Left ventricle myocardium inferior (tissue), 1 donor: ENCODE data around the gene SLC38A10. TPM values are rescaled to one million over a fixed set of nuclear protein-coding genes. Genes with fewer than 3 reads are reported as not detected.

Experiments used
- DNase-seq: peaks from one replicate; pipeline ENCODE4 v3.0.0-alpha.2; 2020
- H3K27ac ChIP-seq: fragments of 200-600 bp; replicated peaks from 2 replicates; pipeline ENCODE4 v1.8.0; 2021
- H3K27me3 ChIP-seq: fragments of 200-600 bp; 2 replicates; pipeline ENCODE4 v1.8.0; 2021; ENCODE audit warnings: low read depth
- H3K36me3 ChIP-seq: fragments of 200-600 bp; 2 replicates; pipeline ENCODE4 v1.8.0; 2021
- H3K4me1 ChIP-seq: fragments of 200-600 bp; 2 replicates; pipeline ENCODE4 v1.8.0; 2021
- H3K4me3 ChIP-seq: fragments of 200-600 bp; 2 replicates; pipeline ENCODE4 v1.8.0; 2021; ENCODE audit warnings: mild to moderate bottlenecking, moderate library complexity
- H3K9me3 ChIP-seq: fragments of 200-600 bp; replicated peaks from 2 replicates; pipeline ENCODE4 v1.8.0; 2021
- intact Hi-C: fragments of 100-400 bp; cut with micrococcal nuclease; formaldehyde crosslinking; loops from one replicate; pipeline ENCODE4 v1.11.0; 2022
- total RNA-seq: library from RNA; stranded (reverse); fragmentation: NEBNext Ultra II Directional; extraction: Animal tissue kit (Norgen Biotek cat#: 25700); gene quantifications from one replicate; pipeline ENCODE4 v1.2.1, GENCODE V29; 2021
- TF ChIP-seq, protein P1 (sequence below): fragments of 200-600 bp; IDR thresholded peaks from 2 replicates; pipeline ENCODE4 v1.8.0; 2021; ENCODE audit warnings: antibody characterized with exemption, mild to moderate bottlenecking, borderline replicate concordance
- donor health status: DM: no; HTN: yes; CAD: no; lungs with severe emphysema.

SLC38A10 gene
- total RNA-seq, 1 donor from 2014 or later = 50.1 TPM

DNA sequence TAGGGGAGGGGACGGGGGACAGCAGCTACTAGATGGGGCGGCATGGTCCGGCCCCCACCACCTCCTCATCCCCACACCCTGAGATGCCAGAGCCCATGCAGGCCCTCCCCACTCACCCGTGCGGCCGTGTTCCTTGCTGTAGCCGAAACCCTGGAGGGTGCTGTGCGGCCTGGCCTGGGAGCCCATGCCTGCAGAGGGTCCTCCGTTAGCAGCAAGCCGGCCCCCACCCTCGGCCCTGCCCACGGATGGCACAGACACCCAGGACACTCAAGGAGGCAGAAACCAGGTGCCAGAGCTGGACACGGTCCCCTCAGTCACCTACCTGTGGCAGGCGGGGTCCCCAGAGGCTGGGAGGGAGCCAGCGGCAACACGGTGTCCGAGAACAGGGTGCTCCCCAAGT is 61.8 kb downstream of the SLC38A10 start:
- TF ChIP-seq, protein P1, sequence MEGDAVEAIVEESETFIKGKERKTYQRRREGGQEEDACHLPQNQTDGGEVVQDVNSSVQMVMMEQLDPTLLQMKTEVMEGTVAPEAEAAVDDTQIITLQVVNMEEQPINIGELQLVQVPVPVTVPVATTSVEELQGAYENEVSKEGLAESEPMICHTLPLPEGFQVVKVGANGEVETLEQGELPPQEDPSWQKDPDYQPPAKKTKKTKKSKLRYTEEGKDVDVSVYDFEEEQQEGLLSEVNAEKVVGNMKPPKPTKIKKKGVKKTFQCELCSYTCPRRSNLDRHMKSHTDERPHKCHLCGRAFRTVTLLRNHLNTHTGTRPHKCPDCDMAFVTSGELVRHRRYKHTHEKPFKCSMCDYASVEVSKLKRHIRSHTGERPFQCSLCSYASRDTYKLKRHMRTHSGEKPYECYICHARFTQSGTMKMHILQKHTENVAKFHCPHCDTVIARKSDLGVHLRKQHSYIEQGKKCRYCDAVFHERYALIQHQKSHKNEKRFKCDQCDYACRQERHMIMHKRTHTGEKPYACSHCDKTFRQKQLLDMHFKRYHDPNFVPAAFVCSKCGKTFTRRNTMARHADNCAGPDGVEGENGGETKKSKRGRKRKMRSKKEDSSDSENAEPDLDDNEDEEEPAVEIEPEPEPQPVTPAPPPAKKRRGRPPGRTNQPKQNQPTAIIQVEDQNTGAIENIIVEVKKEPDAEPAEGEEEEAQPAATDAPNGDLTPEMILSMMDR = no peak
- peaks cover 21% of the 10 kb centered on the region for H3K4me1 ChIP-seq
- H3K27me3 ChIP-seq = no peaks in the 10 kb centered on the region
- no peak for DNase-seq
- intact Hi-C loops = no loop called here
- H3K4me3 ChIP-seq = no peak overlapping the region
- H3K27ac ChIP-seq = no peak overlapping the region
- H3K9me3 ChIP-seq = no peaks in the 10 kb centered on the region
- H3K36me3 ChIP-seq = peaks cover 50% of the 10 kb centered on the region

- Histone ChIP-seq H3K4me1 (peaks cover 15% of the 10 kb centered on the region), H3K9me3 (no peaks in the 10 kb centered on the region), H3K4me3 (no peak overlapping the region), H3K27me3 (no peaks in the 10 kb centered on the region), H3K27ac (no peak overlapping the region), H3K36me3 (peaks cover 50% of the 10 kb centered on the region)
- intact Hi-C loops = no loop called here
- TF ChIP-seq, protein P1 = no peak
- no peak for DNase-seq
These were observed 62.4 kb downstream of the SLC38A10 start for GRCh38 chr17:81232616-81233241.

- intact Hi-C loops = no loop called here
- H3K4me1 ChIP-seq = peaks cover 8% of the 10 kb centered on the region
- no peak for DNase-seq
- H3K27me3 ChIP-seq = no peaks in the 10 kb centered on the region
- H3K36me3 ChIP-seq = peaks cover 50% of the 10 kb centered on the region
- no peak overlapping the region for H3K4me3 ChIP-seq
- no peak overlapping the region for H3K27ac ChIP-seq
- H3K9me3 ChIP-seq = peaks cover 2% of the 10 kb centered on the region
- TF ChIP-seq, protein P1 = no peak
These were observed 63.1 kb downstream of the SLC38A10 start for GRCh38 chr17:81231766-81232581.

GRCh38 chr17:81231121-81231645 is 63.9 kb downstream of the SLC38A10 start:
- Histone ChIP-seq H3K36me3 (peaks cover 50% of the 10 kb centered on the region), H3K27me3 (no peaks in the 10 kb centered on the region), H3K4me3 (no peak overlapping the region), H3K9me3 (peaks cover 8% of the 10 kb centered on the region), H3K4me1 (no peaks in the 10 kb centered on the region), H3K27ac (no peak overlapping the region)
- no peak for DNase-seq
- TF ChIP-seq, protein P1 = no peak
- intact Hi-C loops = no loop called here

DNA sequence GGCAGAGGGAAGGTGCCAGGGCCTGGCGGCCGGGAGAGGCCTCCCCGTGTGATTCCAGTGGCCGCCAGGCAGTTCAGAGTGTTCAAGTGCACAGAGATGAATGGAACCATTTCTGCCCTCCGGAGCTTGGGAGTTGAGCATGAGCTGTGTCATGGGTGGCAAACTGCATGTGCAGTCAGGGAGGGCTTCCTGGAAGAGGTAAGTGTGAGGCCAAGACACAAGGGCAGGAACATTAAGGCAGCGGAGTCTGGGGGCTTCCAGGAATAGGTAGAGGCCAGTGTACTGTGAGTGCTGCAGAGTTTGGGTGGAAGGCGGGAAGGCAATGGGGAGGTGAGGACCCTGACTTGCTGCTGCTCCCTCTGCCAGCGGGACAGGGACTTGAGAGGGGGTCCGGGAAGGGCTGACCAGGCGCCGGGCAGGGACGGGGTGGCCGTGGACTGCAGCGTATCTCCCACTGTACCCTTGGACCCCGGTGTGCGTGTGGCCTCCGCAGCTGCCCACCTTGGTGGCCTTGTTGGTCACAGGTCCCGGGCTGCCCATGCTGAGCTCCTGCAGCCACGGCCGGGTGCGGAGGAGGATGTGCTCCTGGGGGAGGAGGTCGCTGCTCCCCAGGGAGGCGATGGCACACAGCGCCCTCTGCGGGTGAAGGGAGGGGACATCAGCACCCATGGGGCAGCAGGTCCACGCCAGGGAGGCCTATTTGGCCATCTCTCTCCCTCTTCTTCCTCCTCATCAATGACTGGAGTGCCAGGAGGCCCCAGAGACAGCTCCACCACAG is 64.9 kb downstream of the SLC38A10 start:
- H3K27ac ChIP-seq = no peak overlapping the region
- H3K36me3 ChIP-seq = peaks cover 44% of the 10 kb centered on the region
- H3K27me3 ChIP-seq = no peaks in the 10 kb centered on the region
- peaks cover 8% of the 10 kb centered on the region for H3K9me3 ChIP-seq
- intact Hi-C loops = no loop called here
- TF ChIP-seq, protein P1 = peak; percentile 25
- DNase-seq = no peak
- H3K4me3 ChIP-seq = no peak overlapping the region
- no peaks in the 10 kb centered on the region for H3K4me1 ChIP-seq
